BE2C (cell line): ENCODE results near the gene NHSL2.
"Not testable (repeated sequence)": the region's sequence is repeated elsewhere in the genome, so short reads cannot be mapped to it uniquely, and the experiment has no call there.

Experiments
- DNase-seq: peaks from one replicate; pipeline ENCODE4 v3.0.0-alpha.2; 2020
- H3K27me3 ChIP-seq: fragments of 250-450 bp; sonication (Bioruptor Pico); 2 replicates; pipeline ENCODE4 v1.5.1; 2020; ENCODE audit warnings: mild to moderate bottlenecking
- H3K36me3 ChIP-seq: fragments of 250-450 bp; sonication (Bioruptor Pico); 2 replicates; pipeline ENCODE4 v1.5.1; 2020; ENCODE audit warnings: mild to moderate bottlenecking
- H3K4me1 ChIP-seq: fragments of 250-450 bp; sonication (Bioruptor Pico); 2 replicates; pipeline ENCODE4 v1.5.1; 2020
- H3K4me3 ChIP-seq: 2 replicates; pipeline ENCODE4 v1.5.1; 2011; ENCODE audit warnings: low read depth, low read length
- H3K9me3 ChIP-seq: fragments of 250-450 bp; sonication (Bioruptor Pico); 2 replicates; pipeline ENCODE4 v1.5.1; 2020
- CTCF ChIP-seq: IDR thresholded peaks from 2 replicates; pipeline ENCODE4 v1.5.1; 2012; ENCODE audit warnings: mild to moderate bottlenecking, low read depth, low read length

NHSL2 gene

GRCh38 chrX:72146527-72146926 lies 235.9 kb downstream of the NHSL2 start:
- Histone ChIP-seq H3K36me3 (peaks cover 4% of the 10 kb centered on the region), H3K27me3 (no peaks in the 10 kb centered on the region), H3K4me1 (no peaks in the 10 kb centered on the region), H3K9me3 (no peaks in the 10 kb centered on the region), H3K4me3 (no peak overlapping the region)
- DNase-seq: no peak
- no peak for TF ChIP-seq CTCF

GRCh38 chrX:72158773-72159172 lies 248.1 kb downstream of the NHSL2 start:
- no peak overlapping the region for H3K4me3 ChIP-seq
- H3K9me3 ChIP-seq: no peaks in the 10 kb centered on the region
- H3K36me3 ChIP-seq: no peaks in the 10 kb centered on the region
- no peak for TF ChIP-seq CTCF
- DNase-seq: no peak
- H3K4me1 ChIP-seq: no peaks in the 10 kb centered on the region
- H3K27me3 ChIP-seq: no peaks in the 10 kb centered on the region

- Histone ChIP-seq H3K4me3 (no peak overlapping the region), H3K27me3 (no peaks in the 10 kb centered on the region), H3K9me3 (no peaks in the 10 kb centered on the region), H3K36me3 (no peaks in the 10 kb centered on the region), H3K4me1 (no peaks in the 10 kb centered on the region)
- DNase-seq: no peak
- no peak for TF ChIP-seq CTCF
Measured at GRCh38 chrX:72159769-72160168, 249.1 kb downstream of the NHSL2 start.

- no peak overlapping the region for H3K4me3 ChIP-seq
- no peaks in the 10 kb centered on the region for H3K9me3 ChIP-seq
- H3K36me3 ChIP-seq: no peaks in the 10 kb centered on the region
- no peak for DNase-seq
- no peaks in the 10 kb centered on the region for H3K4me1 ChIP-seq
- H3K27me3 ChIP-seq: no peaks in the 10 kb centered on the region
- no peak for TF ChIP-seq CTCF
Measured at GRCh38 chrX:72165551-72165950, 254.9 kb downstream of the NHSL2 start.

- DNase-seq: no peak
- Histone ChIP-seq H3K27me3 (no peaks in the 10 kb centered on the region), H3K36me3 (no peaks in the 10 kb centered on the region), H3K4me1 (no peaks in the 10 kb centered on the region), H3K9me3 (no peaks in the 10 kb centered on the region), H3K4me3 (no peak overlapping the region)
- TF ChIP-seq CTCF: no peak
Measured at GRCh38 chrX:72169008-72169728, 258.5 kb downstream of the NHSL2 start.

GRCh38 chrX:72176289-72176688 lies 265.6 kb downstream of the NHSL2 start:
- H3K4me3 ChIP-seq, H3K9me3 ChIP-seq, H3K27me3 ChIP-seq, DNase-seq, H3K4me1 ChIP-seq, H3K36me3 ChIP-seq: not testable (repeated sequence)
